ENCODE measurements around the gene DMGDH. TPM values are rescaled to one million over a fixed set of nuclear protein-coding genes. Genes with fewer than 3 reads are reported as not detected.

The DMGDH gene
- total RNA-seq, 1 donor from 2014 or later, result 3.1 TPM

GRCh38 chr5:78968781-78969180 lies 100.7 kb downstream of the DMGDH start:
- Histone ChIP-seq H3K9ac (ENCODE audit: low read depth in 1 of 3, low read length in 3 of 3) (no peak overlapping the region), H3K4me1 (ENCODE audit: control insufficient read depth in 3 of 3, insufficient read depth in 3 of 3, low read length in 3 of 3) (peaks cover 8 to 18% (median 14%) of the 10 kb centered on the region in 3 donors), H3K9me3 (ENCODE audit: control insufficient read depth in 3 of 3, low read length in 3 of 3) (no peaks in the 10 kb centered on the region), H3K4me3 (ENCODE audit: low read length in 3 of 3) (no peak overlapping the region), H3K27me3 (ENCODE audit: control insufficient read depth in 3 of 3, insufficient read depth in 3 of 3, low read length in 3 of 3) (no peaks in the 10 kb centered on the region), H3K27ac (ENCODE audit: low read depth, low read length) (no peak overlapping the region), H3K36me3 (ENCODE audit: control insufficient read depth in 3 of 3, insufficient read depth in 3 of 3, low read length in 3 of 3) (no peaks in the 10 kb centered on the region)

- Histone ChIP-seq H3K4me1 (ENCODE audit: control insufficient read depth in 3 of 3, insufficient read depth in 3 of 3, low read length in 3 of 3) (no peaks in the 10 kb centered on the region), H3K9ac (ENCODE audit: low read depth in 1 of 3, low read length in 3 of 3) (no peak overlapping the region), H3K27ac (ENCODE audit: low read depth, low read length) (no peak overlapping the region), H3K36me3 (ENCODE audit: control insufficient read depth in 3 of 3, insufficient read depth in 3 of 3, low read length in 3 of 3) (no peaks in the 10 kb centered on the region), H3K27me3 (ENCODE audit: control insufficient read depth in 3 of 3, insufficient read depth in 3 of 3, low read length in 3 of 3) (no peaks in the 10 kb centered on the region), H3K9me3 (ENCODE audit: control insufficient read depth in 3 of 3, low read length in 3 of 3) (no peaks in the 10 kb centered on the region), H3K4me3 (ENCODE audit: low read length in 3 of 3) (no peak overlapping the region)
Observed at GRCh38 chr5:78964889-78965288, 104.6 kb downstream of the DMGDH start.

- Histone ChIP-seq H3K27me3 (ENCODE audit: control insufficient read depth in 3 of 3, insufficient read depth in 3 of 3, low read length in 3 of 3) (no peaks in the 10 kb centered on the region), H3K4me1 (ENCODE audit: control insufficient read depth in 3 of 3, insufficient read depth in 3 of 3, low read length in 3 of 3) (no peaks in the 10 kb centered on the region), H3K9me3 (ENCODE audit: control insufficient read depth in 3 of 3, low read length in 3 of 3) (no peaks in the 10 kb centered on the region), H3K9ac (ENCODE audit: low read depth in 1 of 3, low read length in 3 of 3) (no peak overlapping the region), H3K4me3 (ENCODE audit: low read length in 3 of 3) (no peak overlapping the region), H3K27ac (ENCODE audit: low read depth, low read length) (no peak overlapping the region), H3K36me3 (ENCODE audit: control insufficient read depth in 3 of 3, insufficient read depth in 3 of 3, low read length in 3 of 3) (no peaks in the 10 kb centered on the region)
Observed at GRCh38 chr5:78961743-78962142, 107.7 kb downstream of the DMGDH start.

- Histone ChIP-seq H3K4me1 (ENCODE audit: control insufficient read depth in 3 of 3, insufficient read depth in 3 of 3, low read length in 3 of 3) (no peaks in the 10 kb centered on the region), H3K27ac (ENCODE audit: low read depth, low read length) (no peak overlapping the region), H3K36me3 (ENCODE audit: control insufficient read depth in 3 of 3, insufficient read depth in 3 of 3, low read length in 3 of 3) (no peaks in the 10 kb centered on the region), H3K27me3 (ENCODE audit: control insufficient read depth in 3 of 3, insufficient read depth in 3 of 3, low read length in 3 of 3) (no peaks in the 10 kb centered on the region), H3K9me3 (ENCODE audit: control insufficient read depth in 3 of 3, low read length in 3 of 3) (no peaks in the 10 kb centered on the region), H3K9ac (ENCODE audit: low read depth in 1 of 3, low read length in 3 of 3) (no peak overlapping the region), H3K4me3 (ENCODE audit: low read length in 3 of 3) (no peak overlapping the region)
Observed at GRCh38 chr5:78959767-78960166, 109.7 kb downstream of the DMGDH start.

- Histone ChIP-seq H3K4me3 (ENCODE audit: low read length in 3 of 3) (no peak overlapping the region), H3K27ac (ENCODE audit: low read depth, low read length) (no peak overlapping the region), H3K27me3 (ENCODE audit: control insufficient read depth in 3 of 3, insufficient read depth in 3 of 3, low read length in 3 of 3) (no peaks in the 10 kb centered on the region), H3K36me3 (ENCODE audit: control insufficient read depth in 3 of 3, insufficient read depth in 3 of 3, low read length in 3 of 3) (no peaks in the 10 kb centered on the region), H3K9me3 (ENCODE audit: control insufficient read depth in 3 of 3, low read length in 3 of 3) (no peaks in the 10 kb centered on the region), H3K9ac (ENCODE audit: low read depth in 1 of 3, low read length in 3 of 3) (no peak overlapping the region), H3K4me1 (ENCODE audit: control insufficient read depth in 3 of 3, insufficient read depth in 3 of 3, low read length in 3 of 3) (no peaks in the 10 kb centered on the region)
Observed at GRCh38 chr5:78958672-78959445, 110.6 kb downstream of the DMGDH start.

- Histone ChIP-seq H3K4me3 (ENCODE audit: low read length in 3 of 3) (no peak overlapping the region), H3K27ac (ENCODE audit: low read depth, low read length) (no peak overlapping the region), H3K36me3 (ENCODE audit: control insufficient read depth in 3 of 3, insufficient read depth in 3 of 3, low read length in 3 of 3) (no peaks in the 10 kb centered on the region), H3K9ac (ENCODE audit: low read depth in 1 of 3, low read length in 3 of 3) (no peak overlapping the region), H3K27me3 (ENCODE audit: control insufficient read depth in 3 of 3, insufficient read depth in 3 of 3, low read length in 3 of 3) (no peaks in the 10 kb centered on the region), H3K4me1 (ENCODE audit: control insufficient read depth in 3 of 3, insufficient read depth in 3 of 3, low read length in 3 of 3) (no peaks in the 10 kb centered on the region), H3K9me3 (ENCODE audit: control insufficient read depth in 3 of 3, low read length in 3 of 3) (no peaks in the 10 kb centered on the region)
Observed at GRCh38 chr5:78956901-78957300, 112.6 kb downstream of the DMGDH start.

- H3K27ac ChIP-seq (ENCODE audit: low read depth, low read length), result no peak overlapping the region
- no peak overlapping the region for H3K4me3 ChIP-seq (ENCODE audit: low read length in 3 of 3)
- H3K9me3 ChIP-seq (ENCODE audit: control insufficient read depth in 3 of 3, low read length in 3 of 3), result no peaks in the 10 kb centered on the region
- no peak overlapping the region for H3K9ac ChIP-seq (ENCODE audit: low read depth in 1 of 3, low read length in 3 of 3)
- H3K36me3 ChIP-seq (ENCODE audit: control insufficient read depth in 3 of 3, insufficient read depth in 3 of 3, low read length in 3 of 3), result no peaks in the 10 kb centered on the region
- H3K4me1 ChIP-seq (ENCODE audit: control insufficient read depth in 3 of 3, insufficient read depth in 3 of 3, low read length in 3 of 3), result peaks cover 0 to 3% (median 0%) of the 10 kb centered on the region in 3 donors
- no peaks in the 10 kb centered on the region for H3K27me3 ChIP-seq (ENCODE audit: control insufficient read depth in 3 of 3, insufficient read depth in 3 of 3, low read length in 3 of 3)
Observed at GRCh38 chr5:78953092-78953800, 116.2 kb downstream of the DMGDH start.

Other genes starting within 250 kb of the DMGDH start
- 14.6 TPM for gene ARSB, start 84.4 kb downstream of the DMGDH start, total RNA-seq
- gene BHMT2, start 93 bp upstream of the DMGDH start, total RNA-seq, result 1.0 TPM
- 1.0 TPM for gene BHMT, start 42.1 kb upstream of the DMGDH start, total RNA-seq
- 10.4 TPM for gene JMY, start 166.5 kb upstream of the DMGDH start, total RNA-seq